Measurements from ENCODE around the gene HMGN2. TPM values are rescaled to one million over a fixed set of nuclear protein-coding genes. Genes with fewer than 3 reads are reported as not detected.

HMGN2 gene
- polyA plus RNA-seq (ENCODE audit: insufficient read length in 12 of 12), result 1,000 to 10,000 TPM in 2 of 12 donors, 100 to 1,000 TPM in 10; 542 to 2,322 (median 683) TPM
- long read RNA-seq, donor 1, transcript HMGN2-205 (5 exons, 952 nt), result minor isoform, 8 of 488 reads
- long read RNA-seq, donor 1, transcript HMGN2-201 (6 exons, 1,191 nt), result major isoform, 371 of 488 reads
- long read RNA-seq, donor 1, partial matches to known transcripts, result 76 of 488 reads
- long read RNA-seq, donor 1, other reads (novel, unspliced or antisense), result 29 of 488 reads
- long read RNA-seq, donor 2, transcript HMGN2-201 (6 exons, 1,191 nt), result major isoform, 346 of 573 reads
- long read RNA-seq, donor 2, transcript HMGN2-205 (5 exons, 952 nt), result minor isoform, 6 of 573 reads
- long read RNA-seq, donor 2, partial matches to known transcripts, result 201 of 573 reads
- long read RNA-seq, donor 2, other reads (novel, unspliced or antisense), result 15 of 573 reads
- long read RNA-seq, donor 3, transcript HMGN2-201 (6 exons, 1,191 nt), result major isoform, 125 of 325 reads
- long read RNA-seq, donor 3, partial matches to known transcripts, result 197 of 325 reads
- long read RNA-seq, donor 3, other reads (novel, unspliced or antisense), result 0 of 325 reads
- long read RNA-seq, donor 4, transcript HMGN2-201 (6 exons, 1,191 nt), result major isoform, 106 of 115 reads
- long read RNA-seq, donor 4, partial matches to known transcripts, result 6 of 115 reads
- long read RNA-seq, donor 4, other reads (novel, unspliced or antisense), result 0 of 115 reads
- long read RNA-seq, donor 5, transcript HMGN2-201 (6 exons, 1,191 nt), result major isoform, 386 of 711 reads
- long read RNA-seq, donor 5, transcript HMGN2-205 (5 exons, 952 nt), result minor isoform, 5 of 711 reads
- long read RNA-seq, donor 5, partial matches to known transcripts, result 298 of 711 reads
- long read RNA-seq, donor 5, other reads (novel, unspliced or antisense), result 18 of 711 reads
- long read RNA-seq, donor 6, transcript HMGN2-201 (6 exons, 1,191 nt), result major isoform, 153 of 190 reads
- long read RNA-seq, donor 6, partial matches to known transcripts, result 25 of 190 reads
- long read RNA-seq, donor 6, other reads (novel, unspliced or antisense), result 5 of 190 reads
- long read RNA-seq, donor 7, transcript HMGN2-201 (6 exons, 1,191 nt), result major isoform, 139 of 287 reads
- long read RNA-seq, donor 7, partial matches to known transcripts, result 146 of 287 reads
- long read RNA-seq, donor 7, other reads (novel, unspliced or antisense), result 0 of 287 reads
- long read RNA-seq, donor 8, transcript HMGN2-201 (6 exons, 1,191 nt), result major isoform, 263 of 309 reads
- long read RNA-seq, donor 8, transcript HMGN2-205 (5 exons, 952 nt), result minor isoform, 5 of 309 reads
- long read RNA-seq, donor 8, partial matches to known transcripts, result 15 of 309 reads
- long read RNA-seq, donor 8, other reads (novel, unspliced or antisense), result 21 of 309 reads
- long read RNA-seq, donor 9, transcript HMGN2-201 (6 exons, 1,191 nt), result major isoform, 190 of 238 reads
- long read RNA-seq, donor 9, partial matches to known transcripts, result 34 of 238 reads
- long read RNA-seq, donor 9, other reads (novel, unspliced or antisense), result 7 of 238 reads
- long read RNA-seq, donor 10, transcript HMGN2-205 (5 exons, 952 nt), result minor isoform, 6 of 288 reads
- long read RNA-seq, donor 10, transcript HMGN2-201 (6 exons, 1,191 nt), result major isoform, 253 of 288 reads
- long read RNA-seq, donor 10, partial matches to known transcripts, result 19 of 288 reads
- long read RNA-seq, donor 10, other reads (novel, unspliced or antisense), result 7 of 288 reads
- long read RNA-seq, donor 11, transcript HMGN2-205 (5 exons, 952 nt), result minor isoform, 6 of 851 reads
- long read RNA-seq, donor 11, transcript HMGN2-201 (6 exons, 1,191 nt), result major isoform, 368 of 851 reads
- long read RNA-seq, donor 11, partial matches to known transcripts, result 447 of 851 reads
- long read RNA-seq, donor 11, other reads (novel, unspliced or antisense), result 24 of 851 reads

DNA sequence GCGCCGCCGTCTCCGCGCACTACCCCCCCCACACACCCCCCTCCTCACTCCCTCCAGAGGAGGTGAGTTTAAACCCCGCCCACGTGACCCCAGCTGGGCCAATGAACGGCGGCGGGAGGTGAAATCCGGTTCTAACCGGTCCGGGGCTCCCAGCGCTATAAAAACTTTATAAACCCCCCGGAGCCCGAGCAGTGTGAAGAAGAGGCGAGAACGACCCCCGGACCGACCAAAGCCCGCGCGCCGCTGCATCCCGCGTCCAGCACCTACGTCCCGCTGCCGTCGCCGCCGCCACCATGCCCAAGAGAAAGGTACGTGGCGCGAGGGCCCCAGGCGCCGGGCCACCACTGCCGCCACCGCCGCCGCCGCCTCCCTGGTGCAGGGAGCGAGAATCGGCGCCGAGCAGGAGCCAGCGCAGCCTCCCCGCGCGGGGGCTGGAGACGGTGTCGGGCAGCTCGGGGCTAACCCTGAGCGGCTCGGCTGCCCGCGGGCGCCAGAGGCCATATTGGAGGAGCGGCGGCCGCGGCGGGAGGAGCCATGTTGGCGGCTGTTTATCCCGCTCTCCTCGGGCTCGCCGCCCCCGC lies at the start of gene HMGN2:
TSS of gene HMGN2 (plus strand) at position 121 of the 581 bp plus-strand sequence. CDS start at position 294, 173 bp downstream.
- peak; percentile 93 for DNase-seq

DNA sequence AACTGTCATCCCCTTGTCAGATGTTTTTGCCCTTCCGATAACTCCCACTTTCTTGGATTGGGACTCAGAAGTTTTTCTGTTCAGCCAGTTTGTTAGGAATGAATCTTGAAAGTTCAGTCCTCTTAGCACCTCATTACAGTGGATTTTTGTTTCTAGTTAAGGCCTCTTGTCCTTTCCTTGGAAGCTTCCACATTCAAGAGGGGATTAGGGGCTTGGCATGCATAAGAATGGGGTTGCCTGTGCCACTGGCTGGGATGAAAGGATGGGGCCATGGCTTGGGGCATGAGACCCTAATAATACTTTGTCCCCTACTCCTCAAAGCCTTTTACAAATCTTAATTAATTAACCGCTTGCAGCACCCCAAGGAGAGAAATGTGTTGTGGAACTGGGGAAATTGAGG lies 42.5 kb upstream of the HMGN2 start:
- DNase-seq, result no peak

DNA sequence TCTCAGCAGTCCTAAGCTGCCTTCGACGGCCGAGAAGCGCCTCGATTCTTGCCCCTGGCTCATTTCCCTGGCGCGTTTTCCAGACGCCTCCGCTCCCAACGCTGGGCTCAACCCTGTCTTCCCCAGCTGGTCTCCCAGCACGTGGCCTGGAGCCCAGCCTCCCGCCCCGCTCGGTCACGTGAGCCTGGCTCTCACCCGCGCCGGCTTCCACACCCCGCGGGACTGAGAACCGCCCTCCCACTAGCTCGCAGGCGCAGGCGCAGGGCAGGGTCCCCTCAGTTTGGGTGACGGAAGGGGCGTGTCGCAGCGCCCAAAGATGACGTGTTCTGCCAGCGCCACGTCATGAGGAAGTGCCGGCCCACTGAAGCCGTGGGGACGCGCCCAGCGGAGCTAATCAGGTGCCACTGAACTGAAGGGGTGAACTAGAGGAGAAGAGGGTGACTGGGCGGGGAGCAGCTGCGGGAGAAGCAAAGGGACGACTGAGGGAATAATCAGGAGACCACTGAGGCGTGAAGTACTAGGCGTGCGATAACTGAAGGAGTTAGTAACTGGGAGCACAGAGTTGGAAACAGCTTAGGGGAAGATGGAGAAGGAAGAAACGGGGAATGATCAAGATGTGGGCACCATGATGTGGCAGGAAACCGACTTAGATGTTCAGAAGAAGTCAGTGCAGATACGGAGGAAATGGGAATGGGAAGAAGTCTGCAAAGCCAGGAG lies 40.1 kb upstream of the HMGN2 start, which contains the start of gene DHDDS:
TSS of gene DHDDS (plus strand) at position 343 of the 717 bp plus-strand sequence. CDS start 625 bp downstream, outside the sequence.
- peak; percentile 99 for DNase-seq

DNA sequence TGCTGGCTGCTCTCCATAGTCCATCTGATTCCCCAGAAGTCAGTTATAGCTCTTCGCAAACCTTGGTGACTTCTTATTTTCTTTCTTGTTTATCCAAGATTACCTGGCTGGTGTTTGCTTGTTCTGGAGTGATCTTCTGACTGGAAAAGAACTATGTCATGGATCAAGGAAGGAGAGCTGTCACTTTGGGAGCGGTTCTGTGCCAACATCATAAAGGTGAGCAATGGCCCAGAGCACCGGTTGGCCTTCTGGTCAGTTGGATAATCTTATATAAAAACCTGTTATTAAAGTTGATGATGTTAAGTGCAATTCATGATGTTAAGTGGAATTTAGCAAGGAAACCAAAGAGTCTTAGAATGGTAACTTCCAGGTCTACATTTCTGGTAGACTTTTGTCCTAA lies 39.4 kb upstream of the HMGN2 start:
- DNase-seq, result no peak

DNA sequence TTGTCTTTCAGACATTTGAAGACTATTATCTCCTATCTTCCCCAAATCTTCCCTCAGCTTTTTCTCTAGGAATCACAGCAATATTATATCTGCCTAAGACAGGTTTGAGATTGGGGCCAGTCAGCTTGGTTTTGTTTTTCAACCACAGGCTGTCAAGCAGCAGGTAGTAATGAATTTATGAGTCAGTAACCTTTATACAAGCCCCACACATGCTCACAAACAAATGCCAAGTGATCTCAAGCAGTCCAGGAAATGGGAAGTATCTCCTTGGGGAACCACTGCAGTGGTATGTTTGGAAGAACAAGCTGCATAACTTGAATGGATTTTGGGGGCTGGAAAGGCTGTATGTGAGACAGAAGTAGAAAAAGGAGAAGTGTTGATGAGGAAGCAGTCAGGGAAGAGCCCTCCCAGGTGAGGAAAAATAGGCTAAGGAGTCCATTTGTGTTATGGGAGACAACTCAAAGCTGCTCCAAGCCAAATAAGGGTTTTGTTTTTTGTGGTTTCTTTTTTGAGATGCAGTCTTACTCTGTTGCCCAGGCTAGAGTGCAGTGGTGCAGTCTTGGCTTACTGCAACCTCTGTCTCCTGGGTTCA lies 38.0 kb upstream of the HMGN2 start:
- no peak for DNase-seq

DNA sequence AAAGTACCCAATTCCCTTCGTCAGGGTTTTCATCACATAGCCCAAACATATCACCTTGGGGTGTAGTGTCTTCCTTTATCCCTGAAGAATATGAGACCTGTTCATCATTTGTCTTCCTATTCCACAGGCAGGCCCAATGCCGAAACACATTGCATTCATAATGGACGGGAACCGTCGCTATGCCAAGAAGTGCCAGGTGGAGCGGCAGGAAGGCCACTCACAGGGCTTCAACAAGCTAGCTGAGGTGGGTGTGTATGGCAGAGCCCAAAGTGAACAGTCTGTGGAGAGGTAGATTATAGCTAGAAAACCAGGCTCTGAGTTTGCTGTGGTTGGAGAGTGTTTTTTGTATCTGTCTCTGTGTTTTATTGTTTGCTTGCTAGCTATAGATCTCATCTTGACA lies 34.2 kb upstream of the HMGN2 start:
- DNase-seq, result no peak

DNA sequence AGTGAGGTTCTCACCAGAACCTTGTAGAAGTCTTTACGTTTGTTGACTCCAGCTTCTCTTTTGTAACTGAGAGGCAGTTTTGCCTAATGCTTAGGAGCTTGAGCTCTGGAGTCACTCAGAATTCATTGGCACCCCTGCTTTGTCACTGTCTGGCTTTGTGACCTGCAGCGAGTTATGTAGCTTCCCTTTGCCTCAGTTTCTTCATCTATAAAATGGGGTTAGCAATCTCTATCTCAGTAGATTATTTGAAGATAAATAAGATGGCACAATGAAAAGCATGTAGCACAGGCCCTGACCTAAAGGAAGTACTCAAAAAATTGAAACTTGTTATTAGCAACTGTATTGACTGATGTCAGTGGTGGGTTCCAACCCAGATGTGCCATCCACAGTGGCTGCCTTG lies 32.0 kb upstream of the HMGN2 start:
- no peak for DNase-seq

DNA sequence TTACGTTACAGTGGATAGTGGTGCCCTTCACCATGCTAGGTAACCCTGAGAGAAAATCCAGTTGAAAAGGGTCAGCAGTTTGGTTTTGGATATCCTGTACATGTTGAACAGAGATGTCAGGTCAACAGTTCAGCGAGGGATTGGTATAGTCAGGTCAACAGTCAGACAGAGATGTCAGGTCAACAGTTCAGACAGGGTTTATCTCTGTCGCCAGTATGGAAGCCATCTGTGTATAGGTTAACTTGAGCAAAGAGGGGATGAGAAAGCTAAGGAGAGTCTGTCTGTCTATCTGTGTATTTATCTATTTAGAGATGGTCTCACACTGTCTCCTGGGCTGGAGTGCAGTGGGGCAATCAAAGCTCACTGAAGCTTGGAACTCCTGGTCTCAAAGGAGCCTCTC lies 22.4 kb upstream of the HMGN2 start:
- no peak for DNase-seq

DNA sequence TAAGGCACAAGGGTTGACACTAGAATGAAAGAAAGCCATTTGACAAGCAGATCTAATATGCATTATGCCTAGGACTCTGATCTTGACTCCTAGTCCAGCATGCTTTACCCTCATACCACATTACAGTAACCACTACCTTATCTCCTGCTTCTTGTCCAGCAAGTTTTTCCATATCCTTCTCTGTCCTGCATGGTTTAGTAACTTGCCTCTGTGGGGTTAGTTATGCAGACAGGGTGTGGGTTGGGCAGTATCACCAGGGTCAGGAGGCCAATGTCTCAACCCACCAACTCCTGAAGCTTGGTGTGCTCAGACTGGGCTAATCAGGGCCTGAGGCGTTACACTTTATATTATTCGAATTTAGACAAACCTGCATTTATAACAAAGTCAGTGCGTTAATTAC lies 21.3 kb upstream of the HMGN2 start:
- DNase-seq, result no peak

DNA sequence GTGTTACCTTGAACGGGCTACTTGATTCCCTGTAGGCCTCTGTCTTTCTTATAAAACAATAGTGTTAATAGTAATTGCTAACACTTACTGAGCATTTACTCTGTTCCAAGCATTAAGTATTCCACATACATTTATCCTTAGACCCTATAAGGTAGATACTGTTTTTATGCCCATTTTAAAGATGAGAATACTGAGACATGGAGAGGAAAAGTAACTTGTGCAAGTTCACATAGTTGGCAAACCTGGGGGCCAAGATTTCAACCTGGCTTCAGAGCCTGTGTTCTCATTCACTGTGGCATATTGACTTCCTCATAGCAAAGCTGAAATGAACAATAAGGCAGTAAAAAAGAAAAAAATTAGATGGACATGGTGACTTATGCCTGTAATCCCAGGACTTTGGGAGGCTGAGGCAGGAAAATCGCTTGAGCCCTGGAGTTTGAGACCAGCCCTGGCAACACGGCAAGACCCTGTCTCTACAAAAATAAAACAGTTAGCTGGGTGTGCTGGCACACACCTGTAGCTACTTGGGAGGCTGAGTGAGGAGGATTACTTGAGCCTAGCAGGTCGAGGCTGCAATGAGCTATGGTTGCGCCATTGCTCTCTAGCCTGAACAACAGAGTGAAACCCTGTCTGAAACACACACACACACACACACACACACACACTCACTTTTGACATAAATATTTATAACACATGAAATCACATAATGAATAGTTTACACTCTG lies 19.6 kb upstream of the HMGN2 start:
- no peak for DNase-seq

DNA sequence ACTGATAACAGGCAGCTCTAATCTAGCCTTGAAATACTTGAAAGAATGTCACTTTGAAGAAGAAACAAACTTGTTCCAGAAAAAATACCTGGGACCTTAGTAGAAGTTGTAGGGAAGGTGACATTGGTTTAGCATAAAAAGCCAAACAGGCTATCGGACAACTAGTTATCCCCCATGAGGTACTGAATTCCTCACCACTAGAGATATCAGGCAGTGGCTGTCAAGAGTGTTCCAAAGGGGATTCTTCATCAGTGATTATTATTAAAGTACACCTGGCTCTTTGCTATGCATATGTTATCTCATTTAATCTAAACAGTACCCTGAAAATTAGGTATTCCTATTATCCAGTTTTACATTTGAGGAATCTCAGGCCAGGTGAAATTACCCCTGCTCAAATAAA lies 13.1 kb upstream of the HMGN2 start:
- DNase-seq, result no peak

DNA sequence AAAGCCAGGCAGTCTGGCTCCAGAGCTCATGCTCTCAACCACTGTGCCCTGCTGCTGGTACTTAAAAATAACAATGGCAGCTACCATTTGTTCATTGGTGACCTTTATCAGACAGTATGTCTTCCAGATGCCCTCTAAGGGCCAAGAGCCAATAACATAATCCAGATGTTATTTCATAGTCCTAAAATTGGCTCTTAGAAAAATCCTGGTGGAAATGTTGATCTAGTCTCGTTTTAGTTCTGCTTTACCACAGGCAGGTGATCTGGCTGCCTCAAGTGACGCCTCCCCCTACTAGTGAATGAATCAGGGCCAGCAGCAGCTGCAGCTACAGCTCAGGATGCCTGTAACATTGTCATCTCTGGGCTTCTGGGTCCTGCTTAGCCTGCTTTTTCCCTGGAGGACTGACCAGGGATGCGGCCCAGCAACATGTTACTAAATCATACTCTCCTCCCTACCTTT lies 12.6 kb upstream of the HMGN2 start:
- no peak for DNase-seq

DNA sequence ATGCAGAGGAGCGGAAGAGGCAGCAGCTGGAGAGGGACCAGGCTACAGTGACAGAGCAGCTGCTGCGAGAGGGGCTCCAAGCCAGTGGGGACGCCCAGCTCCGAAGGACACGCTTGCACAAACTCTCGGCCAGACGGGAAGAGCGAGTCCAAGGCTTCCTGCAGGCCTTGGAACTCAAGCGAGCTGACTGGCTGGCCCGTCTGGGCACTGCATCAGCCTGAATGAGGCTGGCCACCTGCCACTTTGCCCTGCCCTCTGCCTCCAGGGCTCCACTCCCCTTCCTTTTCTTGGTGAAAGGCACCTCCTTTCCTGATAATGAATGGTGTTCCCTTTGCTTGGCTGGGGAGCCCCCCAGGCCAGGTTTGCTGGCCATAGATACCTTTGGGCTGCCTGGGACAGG lies 3.3 kb upstream of the HMGN2 start:
- DNase-seq, result peak; percentile 23

DNA sequence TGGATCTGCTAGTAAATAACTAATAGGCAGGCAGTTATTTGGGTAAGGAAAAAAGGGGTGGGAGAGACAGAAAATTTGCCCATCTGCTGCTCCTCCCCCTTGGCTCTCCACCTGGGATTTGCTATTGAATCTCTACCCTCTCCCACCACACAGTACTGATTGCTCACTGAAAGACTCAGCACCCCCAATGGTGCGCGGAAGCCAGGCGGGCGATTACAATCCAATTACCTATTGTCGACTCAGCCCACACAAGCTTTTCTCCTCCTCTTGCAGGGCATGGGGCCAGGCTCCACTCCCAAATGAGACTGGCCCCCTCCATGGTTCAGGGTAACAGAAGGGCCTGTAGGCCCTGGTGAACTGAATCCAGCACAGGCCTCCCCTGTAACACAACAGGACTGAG lies 2.7 kb upstream of the HMGN2 start:
- no peak for DNase-seq

DNA sequence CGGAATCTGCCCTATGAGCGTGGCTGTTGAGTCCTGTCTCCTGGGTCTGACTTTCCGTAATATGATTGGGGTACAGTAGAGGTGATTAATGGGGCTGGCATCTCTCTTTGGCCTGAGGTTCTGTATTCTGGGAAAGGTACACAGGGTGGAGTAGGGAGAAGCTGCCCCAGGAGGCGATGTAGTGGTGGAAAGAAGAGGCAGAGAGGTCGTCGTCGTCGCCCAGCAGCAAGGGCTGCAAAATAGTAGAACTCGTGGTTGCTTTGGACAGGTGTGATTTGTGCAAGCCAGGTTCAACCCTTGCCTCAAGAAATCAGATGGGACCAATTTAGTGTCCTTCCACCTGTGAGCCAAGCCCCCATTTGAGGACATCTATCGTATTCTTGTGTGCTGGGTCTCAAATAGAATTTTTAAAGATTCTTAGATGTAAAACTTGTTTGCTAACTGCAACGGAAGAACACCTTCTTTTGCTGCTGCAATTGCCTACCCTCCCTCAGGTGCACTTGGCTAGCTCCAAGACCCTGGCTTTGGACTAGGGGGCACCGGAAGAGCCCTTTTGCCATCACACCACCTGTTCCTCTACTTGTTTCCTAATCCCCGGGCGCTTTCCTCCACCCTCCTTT lies 1.3 kb upstream of the HMGN2 start:
- DNase-seq, result no peak

DNA sequence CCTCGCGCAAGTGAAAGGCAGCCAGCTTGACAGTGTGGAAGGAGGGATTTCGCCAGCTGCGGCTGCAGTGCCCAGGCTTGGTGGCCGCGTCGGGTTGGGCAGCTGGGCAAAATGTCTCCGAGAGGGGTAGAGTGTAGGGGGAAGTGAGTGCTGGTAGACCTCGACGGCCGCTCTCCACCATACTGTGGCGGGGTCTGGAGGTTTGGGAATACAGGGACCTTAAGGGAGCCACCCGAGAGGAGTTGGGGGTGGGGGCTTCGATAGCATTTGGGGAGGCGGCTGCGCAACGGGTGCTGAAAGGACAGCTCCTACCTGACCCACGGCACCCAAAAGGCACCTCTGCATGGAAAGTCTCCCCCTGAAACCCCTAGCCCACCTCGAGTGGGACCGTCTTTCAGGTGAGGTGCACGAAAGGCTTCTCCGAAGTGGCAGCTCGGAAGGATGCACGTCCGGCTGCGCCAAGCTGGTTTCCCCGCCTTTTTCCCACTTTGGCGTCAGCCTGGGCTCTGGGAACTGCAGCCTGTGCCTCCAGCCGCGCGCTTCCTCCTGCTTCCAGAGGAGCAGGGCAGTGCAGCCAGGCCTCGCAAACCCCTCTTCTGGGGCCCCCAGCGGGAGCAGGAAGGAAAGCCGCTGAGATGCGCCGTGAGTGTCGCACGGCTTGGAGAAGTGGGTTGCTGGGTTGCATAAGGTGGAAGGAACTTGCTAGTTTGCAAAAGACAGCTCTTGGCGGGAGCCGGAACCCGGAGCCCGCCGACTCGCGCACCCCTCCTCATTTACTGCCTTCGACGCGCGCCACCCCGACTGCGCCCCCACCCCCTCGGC lies 531 bp upstream of the HMGN2 start:
- DNase-seq, result peak; percentile 79

Data from muscle of arm (tissue), 14 donors.